Measurements from ENCODE around the gene TMEM258. TPM values are rescaled to one million over a fixed set of nuclear protein-coding genes. Genes with fewer than 3 reads are reported as not detected.

TMEM258 gene
- total and polyA plus RNA-seq, 3 donors from 2014 or later: 46.7 to 162 (median 55.6) TPM

- intact Hi-C loops (cut with DNase I; ENCODE audit: low total_unique reads): no loop called here
- WGBS, 2 donors: 68 to 74% methylated on average over 17 to 19 of the region's 19 CpGs
- Histone ChIP-seq H3K9me3 (no peaks in the 10 kb centered on the region), H3K36me3 (ENCODE audit: low read depth, missing control alignments) (no peaks in the 10 kb centered on the region), H3K27me3 (no peaks in the 10 kb centered on the region), H3K4me3 (no peak overlapping the region), H3K27ac (peak overlapping the region; percentile 64 to 79), H3K4me1 (peaks cover 24% of the 10 kb centered on the region)
- DNase-seq: no peak
- TF ChIP-seq POLR2A (IDR thresholded peaks at IDR 0.05) (no peak), CTCF (IDR thresholded peaks at IDR 0.05) (no peak)
Observed at GRCh38 chr11:61746442-61747191, 45.8 kb downstream of the TMEM258 start.

GRCh38 chr11:61745781-61746441, 46.5 kb downstream of the TMEM258 start:
- peaks cover 24% of the 10 kb centered on the region for H3K4me1 ChIP-seq
- H3K27me3 ChIP-seq: no peaks in the 10 kb centered on the region
- WGBS, 2 donors: 47 to 52% methylated on average over 3 to 15 of the region's 15 CpGs
- TF ChIP-seq POLR2A (IDR thresholded peaks at IDR 0.05): no peak
- TF ChIP-seq CTCF (IDR thresholded peaks at IDR 0.05): no peak
- H3K9me3 ChIP-seq: no peaks in the 10 kb centered on the region
- no peaks in the 10 kb centered on the region for H3K36me3 ChIP-seq (ENCODE audit: low read depth, missing control alignments)
- intact Hi-C loops (cut with DNase I; ENCODE audit: low total_unique reads): no loop called here
- H3K27ac ChIP-seq: peak overlapping the region; percentile 64 to 79
- peak; percentile 69 for DNase-seq
- H3K4me3 ChIP-seq: no peak overlapping the region

GRCh38 chr11:61744609-61745156, 47.7 kb downstream of the TMEM258 start:
- 81% methylated on average over 10 of the region's 10 CpGs; no CpG with 5 or more reads in 1 of the 2 donors for WGBS, 2 donors
- peak overlapping the region; percentile 64 to 79 for H3K27ac ChIP-seq
- intact Hi-C loops (cut with DNase I; ENCODE audit: low total_unique reads): no loop called here
- no peak for TF ChIP-seq CTCF (IDR thresholded peaks at IDR 0.05)
- no peak for TF ChIP-seq POLR2A (IDR thresholded peaks at IDR 0.05)
- H3K4me3 ChIP-seq: no peak overlapping the region
- H3K4me1 ChIP-seq: peaks cover 24% of the 10 kb centered on the region
- no peaks in the 10 kb centered on the region for H3K9me3 ChIP-seq
- no peak for DNase-seq
- H3K27me3 ChIP-seq: no peaks in the 10 kb centered on the region
- H3K36me3 ChIP-seq (ENCODE audit: low read depth, missing control alignments): no peaks in the 10 kb centered on the region

GRCh38 chr11:61744181-61744580, 48.2 kb downstream of the TMEM258 start:
- H3K9me3 ChIP-seq: no peaks in the 10 kb centered on the region
- H3K4me3 ChIP-seq: no peak overlapping the region
- no peaks in the 10 kb centered on the region for H3K27me3 ChIP-seq
- WGBS, 2 donors: 90 to 94% methylated on average over 11 to 20 of the region's 20 CpGs
- H3K36me3 ChIP-seq (ENCODE audit: low read depth, missing control alignments): no peaks in the 10 kb centered on the region
- H3K4me1 ChIP-seq: peaks cover 24% of the 10 kb centered on the region
- TF ChIP-seq CTCF (IDR thresholded peaks at IDR 0.05): no peak
- no peak for TF ChIP-seq POLR2A (IDR thresholded peaks at IDR 0.05)
- intact Hi-C loops (cut with DNase I; ENCODE audit: low total_unique reads): no loop called here
- peak overlapping the region; percentile 64 to 79 for H3K27ac ChIP-seq
- DNase-seq: no peak
